ENCODE data around the gene HS6ST3. TPM values are rescaled to one million over a fixed set of nuclear protein-coding genes. Genes with fewer than 3 reads are reported as not detected.

HS6ST3 gene
- total RNA-seq, 4 donors from 2014 or later = 0.08 to 0.47 (median 0.41) TPM

- Histone ChIP-seq H3K4me1 (no peaks in the 10 kb centered on the region), H3K4me3 (no peak overlapping the region), H3K27ac (no peak overlapping the region), H3K27me3 (no peaks in the 10 kb centered on the region), H3K9me3 (no peaks in the 10 kb centered on the region), H3K36me3 (no peaks in the 10 kb centered on the region)
- no peak for DNase-seq (ENCODE audit: low spot score in 2 of 2)
- 66% methylated on average over 5 of the region's 5 CpGs for WGBS
- TF ChIP-seq POLR2A (IDR thresholded peaks at IDR 0.05) (no peak), CTCF (IDR thresholded peaks at IDR 0.05) (no peak), POLR2AphosphoS5 (IDR thresholded peaks at IDR 0.05) (no peak), EP300 (IDR thresholded peaks at IDR 0.05) (no peak)
These were observed 654.7 kb downstream of the HS6ST3 start for GRCh38 chr13:96744367-96745331.

GRCh38 chr13:96746886-96747285 lies 657.0 kb downstream of the HS6ST3 start:
- no peak for DNase-seq (ENCODE audit: low spot score in 2 of 2)
- 78% methylated on average over 1 of the region's 1 CpG for WGBS
- H3K4me3 ChIP-seq = no peak overlapping the region
- TF ChIP-seq POLR2A (IDR thresholded peaks at IDR 0.05) = no peak
- TF ChIP-seq CTCF (IDR thresholded peaks at IDR 0.05) = no peak
- no peak for TF ChIP-seq EP300 (IDR thresholded peaks at IDR 0.05)
- no peak for TF ChIP-seq POLR2AphosphoS5 (IDR thresholded peaks at IDR 0.05)
- no peaks in the 10 kb centered on the region for H3K36me3 ChIP-seq
- no peaks in the 10 kb centered on the region for H3K4me1 ChIP-seq
- H3K27me3 ChIP-seq = no peaks in the 10 kb centered on the region
- H3K27ac ChIP-seq = no peak overlapping the region
- no peaks in the 10 kb centered on the region for H3K9me3 ChIP-seq

GRCh38 chr13:96749825-96750224 lies 659.9 kb downstream of the HS6ST3 start:
- no peaks in the 10 kb centered on the region for H3K27me3 ChIP-seq
- H3K36me3 ChIP-seq = no peaks in the 10 kb centered on the region
- no peak for DNase-seq (ENCODE audit: low spot score in 2 of 2)
- TF ChIP-seq POLR2AphosphoS5 (IDR thresholded peaks at IDR 0.05) (no peak), CTCF (IDR thresholded peaks at IDR 0.05) (no peak), EP300 (IDR thresholded peaks at IDR 0.05) (no peak), POLR2A (IDR thresholded peaks at IDR 0.05) (no peak)
- H3K4me1 ChIP-seq = no peaks in the 10 kb centered on the region
- H3K4me3 ChIP-seq = no peak overlapping the region
- no peaks in the 10 kb centered on the region for H3K9me3 ChIP-seq
- H3K27ac ChIP-seq = no peak overlapping the region

- 90% methylated on average over 1 of the region's 1 CpG for WGBS
- no peaks in the 10 kb centered on the region for H3K36me3 ChIP-seq
- H3K9me3 ChIP-seq = no peaks in the 10 kb centered on the region
- no peaks in the 10 kb centered on the region for H3K4me1 ChIP-seq
- no peaks in the 10 kb centered on the region for H3K27me3 ChIP-seq
- H3K4me3 ChIP-seq = no peak overlapping the region
- no peak for DNase-seq (ENCODE audit: low spot score in 2 of 2)
- H3K27ac ChIP-seq = no peak overlapping the region
- no peak for TF ChIP-seq POLR2AphosphoS5 (IDR thresholded peaks at IDR 0.05)
- no peak for TF ChIP-seq POLR2A (IDR thresholded peaks at IDR 0.05)
These were observed 661.2 kb downstream of the HS6ST3 start for GRCh38 chr13:96751089-96751488.

GRCh38 chr13:96762876-96763275 lies 673.0 kb downstream of the HS6ST3 start:
- no peak for DNase-seq (ENCODE audit: low spot score in 2 of 2)
- no peaks in the 10 kb centered on the region for H3K27me3 ChIP-seq
- no peaks in the 10 kb centered on the region for H3K4me1 ChIP-seq
- no peak overlapping the region for H3K27ac ChIP-seq
- H3K9me3 ChIP-seq = no peaks in the 10 kb centered on the region
- no peaks in the 10 kb centered on the region for H3K36me3 ChIP-seq
- no peak for TF ChIP-seq POLR2AphosphoS5 (IDR thresholded peaks at IDR 0.05)
- no peak for TF ChIP-seq CTCF (IDR thresholded peaks at IDR 0.05)
- TF ChIP-seq EP300 (IDR thresholded peaks at IDR 0.05) = no peak
- TF ChIP-seq POLR2A (IDR thresholded peaks at IDR 0.05) = no peak
- H3K4me3 ChIP-seq = no peak overlapping the region
